ENCODE results near the gene LAMB1. TPM values are rescaled to one million over a fixed set of nuclear protein-coding genes. Genes with fewer than 3 reads are reported as not detected.
"Not testable (repeated sequence)": the region's sequence is repeated elsewhere in the genome, so short reads cannot be mapped to it uniquely, and the experiment has no call there.

LAMB1 gene
- total RNA-seq, 4 donors from 2014 or later: 406 to 668 (median 535) TPM

DNA sequence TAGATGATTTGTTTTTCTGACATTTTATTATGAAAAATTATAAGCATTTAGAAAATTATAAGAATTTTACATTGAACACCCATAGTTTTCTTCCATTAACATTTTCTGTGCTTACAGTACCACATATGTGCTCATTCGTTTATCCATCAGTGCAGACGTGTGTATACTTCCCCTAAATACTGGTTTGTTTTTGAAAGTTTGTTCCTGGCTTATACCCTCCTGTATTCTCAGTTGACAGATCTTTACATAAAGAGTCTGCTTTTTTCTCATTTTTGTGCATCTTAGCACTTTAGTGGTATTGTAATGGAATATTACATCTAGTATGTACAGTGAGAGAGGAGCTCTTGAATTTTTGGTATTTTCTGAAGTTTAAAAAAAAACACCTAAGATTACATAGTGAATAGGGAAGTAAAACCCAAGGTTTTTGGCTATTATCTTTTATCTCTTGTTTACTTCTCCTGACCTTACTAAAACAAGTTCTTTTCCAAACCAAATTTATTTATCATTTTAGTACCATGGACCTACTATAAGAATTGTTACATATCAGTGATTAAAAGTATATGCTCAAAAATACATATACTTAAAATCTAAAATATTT is 103.9 kb downstream of the LAMB1 start:
- no peak for TF ChIP-seq CTCF (IDR thresholded peaks at IDR 0.05)
- no peak for ATAC-seq (ENCODE audit: low FRiP score)
- DNase-seq (ENCODE audit: low spot score): no peak

GRCh38 chr7:107892367-107892741 is 110.6 kb downstream of the LAMB1 start:
- DNase-seq (ENCODE audit: low spot score); ATAC-seq (ENCODE audit: low FRiP score): not testable (repeated sequence)

DNA sequence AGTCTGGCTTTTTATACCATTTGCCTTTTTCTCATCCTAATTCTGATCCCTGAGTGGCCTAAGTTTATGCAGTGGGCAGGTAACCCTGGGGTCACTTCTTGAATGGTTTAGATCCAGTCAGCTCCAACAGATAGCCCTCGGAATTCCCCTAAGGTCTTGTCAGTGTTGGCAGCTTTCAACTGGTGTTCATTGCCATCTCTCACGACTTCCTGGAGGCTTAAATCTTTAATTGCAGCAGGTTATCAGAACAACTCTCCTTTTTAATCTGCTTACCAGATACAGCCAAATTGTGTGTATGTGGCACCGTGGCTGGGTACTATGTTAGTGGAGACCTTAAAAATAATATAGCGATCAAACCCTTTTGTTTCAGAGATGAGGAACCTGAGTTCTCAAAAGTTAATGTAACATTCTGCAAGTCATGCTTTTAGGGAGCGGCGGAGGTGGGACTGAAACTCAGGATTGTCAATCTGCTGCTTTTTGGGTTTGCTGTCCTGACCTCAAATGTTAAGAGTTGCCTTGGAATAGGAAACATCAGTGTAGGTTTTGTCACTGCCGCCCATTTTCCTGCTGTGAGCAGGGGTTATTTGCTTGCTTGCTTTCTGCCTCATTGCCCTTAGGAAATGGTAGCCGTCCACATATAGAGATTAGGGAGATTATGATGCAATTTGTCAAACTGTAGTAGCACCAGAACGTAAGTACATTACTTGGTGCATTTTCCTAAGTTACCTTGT is 111.2 kb downstream of the LAMB1 start:
- TF ChIP-seq CTCF (IDR thresholded peaks at IDR 0.05): no peak
- DNase-seq (ENCODE audit: low spot score) (no peak), ATAC-seq (ENCODE audit: low FRiP score) (peak; percentile 54)

GRCh38 chr7:107890962-107891635 is 111.9 kb downstream of the LAMB1 start, which contains the start of gene DLD:
DLD (plus strand) TSS chr7:107891183; CDS start chr7:107891251, 68 bp downstream.
- no peak for TF ChIP-seq CTCF (IDR thresholded peaks at IDR 0.05)
- peak; percentile 99 for ATAC-seq (ENCODE audit: low FRiP score)
- DNase-seq (ENCODE audit: low spot score): peak; percentile 85

DNA sequence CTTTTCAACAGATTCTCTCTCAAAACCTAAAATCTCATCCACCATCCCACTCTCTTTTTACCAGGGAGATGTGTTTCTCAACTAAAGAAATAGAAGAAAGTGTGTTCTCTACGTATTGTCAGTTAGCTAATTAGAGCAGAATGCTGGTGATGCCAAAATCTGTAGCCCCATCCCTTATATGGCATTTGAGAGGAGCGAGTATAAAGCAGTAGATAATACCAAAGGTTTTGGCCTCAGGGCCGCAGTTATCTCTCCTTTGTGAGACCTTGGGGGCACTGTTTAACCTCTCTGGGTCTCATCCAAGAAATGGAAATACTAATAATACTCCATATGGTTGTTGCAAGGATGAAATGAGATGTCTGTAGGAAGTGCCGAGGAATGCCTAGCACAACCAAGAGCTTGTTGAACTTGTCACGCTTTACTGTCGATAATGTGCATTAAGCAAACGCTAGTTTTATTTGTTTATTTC is 112.4 kb downstream of the LAMB1 start:
- TF ChIP-seq CTCF (IDR thresholded peaks at IDR 0.05): no peak
- no peak for DNase-seq (ENCODE audit: low spot score)
- peak; percentile 34 for ATAC-seq (ENCODE audit: low FRiP score)

GRCh38 chr7:107889992-107890391 is 113.0 kb downstream of the LAMB1 start:
- ATAC-seq (ENCODE audit: low FRiP score) (no peak), DNase-seq (ENCODE audit: low spot score) (no peak)
- TF ChIP-seq CTCF (IDR thresholded peaks at IDR 0.05): no peak

GRCh38 chr7:107887827-107888226 is 115.1 kb downstream of the LAMB1 start:
- DNase-seq (ENCODE audit: low spot score); ATAC-seq (ENCODE audit: low FRiP score): not testable (repeated sequence)
